ENCODE results near the gene SPATS2. TPM values are rescaled to one million over a fixed set of nuclear protein-coding genes. Genes with fewer than 3 reads are reported as not detected.
"Not testable (repeated sequence)": the region's sequence is repeated elsewhere in the genome, so short reads cannot be mapped to it uniquely, and the experiment has no call there.

The SPATS2 gene
- total RNA-seq, 8 experiments from 2014 or later = 14.9 to 39.9 (median 25.8) TPM

DNA sequence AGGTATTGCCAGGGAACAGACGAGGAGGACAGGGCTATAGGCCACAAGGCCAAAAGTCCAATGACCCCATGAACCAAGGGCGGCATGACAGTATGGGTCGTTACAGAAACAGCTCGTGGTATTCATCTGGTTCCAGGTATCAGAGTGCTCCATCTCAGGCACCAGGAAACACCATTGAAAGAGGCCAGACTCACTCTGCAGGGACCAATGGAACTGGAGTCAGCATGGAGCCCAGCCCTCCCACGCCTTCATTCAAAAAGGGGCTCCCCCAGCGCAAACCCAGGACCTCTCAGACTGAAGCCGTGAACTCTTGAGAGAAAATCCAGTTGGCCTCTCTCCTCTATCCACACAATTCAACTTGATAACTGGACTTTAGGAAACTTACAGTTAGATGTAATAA is 158.7 kb downstream of the SPATS2 start:
- in situ Hi-C loops (cut with MboI; ENCODE audit: low pct_unique_long_range_greater_than_20kb in 2 of 9, low sequenced_read_pairs in 9 of 9, unreplicated experiment in 9 of 9) = loop anchor here in 2 of 9 experiments (25.0 kb wide), 1 partner anchor 164 kb away; the partner anchor contains the start of gene SPATS2 (in 2 of the 2)
- no peak overlapping the region for H3K27ac ChIP-seq
- H3K4me3 ChIP-seq = no peak overlapping the region
- ATAC-seq (replicated peaks in 6 of 8) = no peak
- 76 to 100% (median 95%) methylated on average over 1 to 6 of the region's 7 CpGs; no CpG with 5 or more reads in 3 of the 10 experiments for WGBS, 10 experiments
- H3K4me1 ChIP-seq (replicated peaks in 1 of 2) = no peaks in the 10 kb centered on the region

DNA sequence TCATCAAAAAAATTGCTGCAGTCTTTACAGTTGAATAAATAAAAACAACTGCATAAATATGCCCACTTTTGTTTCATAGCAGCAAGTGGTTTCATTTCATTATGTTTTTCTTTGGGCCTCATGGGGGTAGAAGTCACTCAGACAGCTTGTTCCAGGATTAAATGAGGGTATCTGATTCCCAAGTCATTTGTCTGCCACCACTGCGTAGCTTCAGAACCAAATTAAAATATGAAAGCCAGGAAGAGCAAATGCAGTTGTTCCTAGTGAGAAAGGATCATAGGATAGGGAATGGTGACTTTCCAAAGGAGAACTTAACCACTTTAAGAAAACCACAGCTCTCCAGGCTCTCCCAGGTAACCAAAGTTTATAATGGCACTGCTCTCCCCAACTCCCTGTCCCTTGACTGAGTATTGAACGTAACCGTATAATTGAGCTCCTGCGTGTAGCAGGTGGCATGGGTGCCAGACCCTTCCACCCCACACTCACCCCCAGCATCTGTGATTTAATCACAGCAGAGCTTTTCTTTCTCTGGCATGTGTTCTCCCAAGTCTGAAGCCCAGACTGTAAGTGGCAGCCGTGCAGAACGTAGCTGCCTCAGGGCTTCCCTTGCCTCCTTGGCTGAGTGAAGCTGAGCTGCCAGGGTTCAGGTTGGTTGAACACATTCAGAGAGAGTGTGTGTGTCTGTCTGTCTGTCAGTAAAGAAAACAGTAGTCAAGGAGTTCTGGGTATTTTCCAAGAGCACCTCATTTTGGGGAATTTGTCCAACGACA is 160.3 kb downstream of the SPATS2 start:
- WGBS, 10 experiments = 20 to 100% (median 84%) methylated on average over 1 to 5 of the region's 7 CpGs; no CpG with 5 or more reads in 2 of the 10 experiments
- Histone ChIP-seq H3K27ac (no peak overlapping the region), H3K4me1 (replicated peaks in 1 of 2) (no peaks in the 10 kb centered on the region), H3K4me3 (no peak overlapping the region)
- in situ Hi-C loops (cut with MboI; ENCODE audit: low pct_unique_long_range_greater_than_20kb in 2 of 9, low sequenced_read_pairs in 9 of 9, unreplicated experiment in 9 of 9) = loop anchor here in 2 of 9 experiments (25.0 kb wide), 1 partner anchor 165 kb away; the partner anchor contains the start of gene SPATS2 (in 2 of the 2)
- ATAC-seq (replicated peaks in 6 of 8) = no peak

DNA sequence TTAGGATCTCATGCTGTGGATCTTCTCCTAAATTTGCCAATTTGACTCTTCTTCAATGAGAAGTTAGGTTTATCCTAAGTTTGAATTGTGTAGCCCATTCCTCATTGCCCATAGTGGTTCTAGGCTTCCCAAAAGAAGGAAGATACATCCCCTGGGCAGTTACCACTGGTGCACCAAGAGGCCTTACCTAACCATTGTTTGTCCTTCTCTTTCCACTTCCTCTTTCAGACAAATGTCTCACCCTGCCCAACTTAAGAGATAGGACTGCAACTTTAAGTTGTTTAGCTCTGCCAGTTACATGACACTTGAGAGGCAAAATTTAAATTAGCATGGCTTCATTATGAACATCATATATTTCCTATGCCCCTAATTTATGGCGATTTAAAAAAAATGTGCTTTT is 162.2 kb downstream of the SPATS2 start:
- in situ Hi-C loops (cut with MboI; ENCODE audit: low pct_unique_long_range_greater_than_20kb in 2 of 9, low sequenced_read_pairs in 9 of 9, unreplicated experiment in 9 of 9) = loop anchor here in 2 of 9 experiments (25.0 kb wide), 1 partner anchor 167 kb away; the partner anchor contains the start of gene SPATS2 (in 2 of the 2)
- no peak for ATAC-seq (replicated peaks in 6 of 8)
- Histone ChIP-seq H3K4me1 (replicated peaks in 1 of 2) (no peaks in the 10 kb centered on the region), H3K27ac (no peak overlapping the region), H3K4me3 (no peak overlapping the region)
- 40 to 100% (median 86%) methylated on average over 1 of the region's 1 CpG; no CpG with 5 or more reads in 5 of the 10 experiments for WGBS, 10 experiments

DNA sequence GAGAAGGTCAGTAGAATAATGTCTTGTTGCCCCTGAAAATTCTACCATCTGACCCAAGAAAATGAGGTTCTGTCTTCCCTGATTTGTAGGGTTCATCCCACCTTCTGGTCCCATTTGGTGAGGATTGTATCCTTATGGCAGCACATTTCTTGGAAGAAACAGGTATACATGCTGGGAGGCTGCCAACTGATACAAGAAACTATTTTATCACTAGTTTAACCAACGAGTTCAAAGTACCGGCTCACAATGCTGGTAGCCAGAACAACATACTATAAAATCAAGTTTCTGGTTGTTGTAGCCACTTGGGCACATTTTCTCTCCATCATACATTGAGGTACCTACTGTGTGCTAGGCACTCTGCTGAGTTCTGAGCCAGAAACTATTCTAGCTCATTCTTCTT is 164.5 kb downstream of the SPATS2 start:
- no peaks in the 10 kb centered on the region for H3K4me1 ChIP-seq (replicated peaks in 1 of 2)
- in situ Hi-C loops (cut with MboI; ENCODE audit: low pct_unique_long_range_greater_than_20kb in 2 of 9, low sequenced_read_pairs in 9 of 9, unreplicated experiment in 9 of 9) = loop anchor here in 2 of 9 experiments (25.0 kb wide), 1 partner anchor 169 kb away; the partner anchor contains the start of gene SPATS2 (in 2 of the 2)
- no peak overlapping the region for H3K27ac ChIP-seq
- H3K4me3 ChIP-seq = no peak overlapping the region
- ATAC-seq (replicated peaks in 6 of 8) = no peak
- WGBS, 10 experiments = 60 to 87% (median 76%) methylated on average over 1 to 2 of the region's 2 CpGs; no CpG with 5 or more reads in 1 of the 10 experiments

DNA sequence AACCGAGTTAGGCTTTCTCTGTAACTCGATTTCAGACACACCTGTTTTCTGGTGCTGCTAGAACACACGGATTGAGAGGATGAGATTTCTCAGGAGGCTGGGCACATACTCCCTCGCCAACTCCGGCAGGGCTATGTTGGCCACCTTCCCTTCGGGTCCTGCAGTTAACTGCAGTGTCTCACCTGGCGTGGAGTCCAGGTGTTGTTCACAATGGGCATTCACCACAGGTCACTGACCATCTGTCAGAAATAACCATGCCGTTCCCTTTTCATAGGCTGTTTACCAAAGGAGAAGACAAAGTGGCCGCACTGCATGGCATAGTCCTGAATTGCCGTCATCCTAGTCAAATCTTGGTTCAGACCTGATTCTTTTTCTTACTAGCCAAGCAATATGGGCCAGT is 166.1 kb downstream of the SPATS2 start:
- Histone ChIP-seq H3K4me1 (replicated peaks in 1 of 2) (peaks cover 4 to 5% of the 10 kb centered on the region in 2 donors), H3K4me3 (no peak overlapping the region), H3K27ac (no peak overlapping the region)
- ATAC-seq (replicated peaks in 6 of 8) = no peak
- in situ Hi-C loops (cut with MboI; ENCODE audit: low pct_unique_long_range_greater_than_20kb in 2 of 9, low sequenced_read_pairs in 9 of 9, unreplicated experiment in 9 of 9) = loop anchor here in 2 of 9 experiments (25.0 kb wide), 1 partner anchor 171 kb away; the partner anchor contains the start of gene SPATS2 (in 2 of the 2)
- 53 to 96% (median 77%) methylated on average over 2 to 8 of the region's 10 CpGs; no CpG with 5 or more reads in 2 of the 10 experiments for WGBS, 10 experiments

DNA sequence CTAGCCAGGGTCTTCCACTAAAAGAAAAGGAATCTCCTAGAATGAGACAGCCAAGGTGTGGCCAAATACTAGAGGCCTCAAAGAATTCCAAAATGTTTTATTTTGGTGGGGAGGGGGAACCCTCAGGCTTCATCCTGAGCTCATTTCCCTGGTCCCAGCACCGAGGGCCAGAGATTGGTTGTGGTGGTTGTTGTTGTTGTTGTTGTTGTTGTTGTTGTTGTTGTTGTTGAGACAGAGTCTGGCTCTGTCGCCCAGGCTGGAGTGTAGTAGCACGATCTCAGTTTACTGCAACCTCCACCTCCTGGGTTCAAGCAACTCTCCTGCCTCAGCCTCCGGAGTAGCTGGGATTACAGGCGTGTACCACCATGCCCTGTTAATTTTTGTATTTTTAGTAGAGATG is 166.9 kb downstream of the SPATS2 start:
- ATAC-seq (replicated peaks in 6 of 8); H3K4me3 ChIP-seq; H3K4me1 ChIP-seq (replicated peaks in 1 of 2); H3K27ac ChIP-seq: not testable (repeated sequence)
- in situ Hi-C loops (cut with MboI; ENCODE audit: low pct_unique_long_range_greater_than_20kb in 2 of 9, low sequenced_read_pairs in 9 of 9, unreplicated experiment in 9 of 9) = loop anchor here in 2 of 9 experiments (25.0 kb wide), 1 partner anchor 172 kb away; the partner anchor contains the start of gene SPATS2 (in 2 of the 2)
- WGBS, 10 experiments = 67 to 100% (median 93%) methylated on average over 1 to 3 of the region's 5 CpGs; no CpG with 5 or more reads in 6 of the 10 experiments

DNA sequence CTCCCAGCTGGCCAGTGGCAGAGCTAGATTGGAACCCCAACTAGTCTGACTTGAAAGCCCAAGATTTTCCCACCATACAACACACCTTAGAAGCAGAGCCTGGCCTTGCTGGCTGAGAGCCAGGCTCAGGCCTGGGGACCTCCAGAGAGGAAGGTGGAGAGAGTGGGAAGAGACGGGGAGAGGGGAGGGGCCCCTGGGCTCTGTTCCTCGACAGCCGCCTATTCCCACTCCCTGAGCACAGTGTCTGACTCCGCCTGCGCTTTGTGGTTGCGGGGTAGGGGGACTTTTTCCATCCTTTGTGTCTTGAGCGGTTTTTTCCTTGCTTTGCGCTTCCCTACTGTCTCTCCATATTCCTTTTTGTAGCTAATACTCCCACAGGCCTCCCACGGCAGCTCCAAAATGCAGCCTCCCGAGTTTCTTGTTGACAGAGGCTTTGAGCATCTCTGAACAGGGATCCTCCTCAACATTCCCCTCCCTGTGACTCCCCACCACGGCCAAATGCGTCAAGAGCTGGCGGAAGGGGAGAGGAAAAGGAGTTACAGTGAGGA is 167.5 kb downstream of the SPATS2 start:
- in situ Hi-C loops (cut with MboI; ENCODE audit: low pct_unique_long_range_greater_than_20kb in 2 of 9, low sequenced_read_pairs in 9 of 9, unreplicated experiment in 9 of 9) = loop anchor here in 2 of 9 experiments (25.0 kb wide), 1 partner anchor 173 kb away; the partner anchor contains the start of gene SPATS2 (in 2 of the 2)
- H3K4me3 ChIP-seq = no peak overlapping the region
- WGBS, 10 experiments = 33 to 87% (median 53%) methylated on average over 1 to 7 of the region's 13 CpGs; no CpG with 5 or more reads in 2 of the 10 experiments
- no peak for ATAC-seq (replicated peaks in 6 of 8)
- H3K27ac ChIP-seq = no peak overlapping the region
- peaks cover 5 to 10% of the 10 kb centered on the region in 2 donors for H3K4me1 ChIP-seq (replicated peaks in 1 of 2)

DNA sequence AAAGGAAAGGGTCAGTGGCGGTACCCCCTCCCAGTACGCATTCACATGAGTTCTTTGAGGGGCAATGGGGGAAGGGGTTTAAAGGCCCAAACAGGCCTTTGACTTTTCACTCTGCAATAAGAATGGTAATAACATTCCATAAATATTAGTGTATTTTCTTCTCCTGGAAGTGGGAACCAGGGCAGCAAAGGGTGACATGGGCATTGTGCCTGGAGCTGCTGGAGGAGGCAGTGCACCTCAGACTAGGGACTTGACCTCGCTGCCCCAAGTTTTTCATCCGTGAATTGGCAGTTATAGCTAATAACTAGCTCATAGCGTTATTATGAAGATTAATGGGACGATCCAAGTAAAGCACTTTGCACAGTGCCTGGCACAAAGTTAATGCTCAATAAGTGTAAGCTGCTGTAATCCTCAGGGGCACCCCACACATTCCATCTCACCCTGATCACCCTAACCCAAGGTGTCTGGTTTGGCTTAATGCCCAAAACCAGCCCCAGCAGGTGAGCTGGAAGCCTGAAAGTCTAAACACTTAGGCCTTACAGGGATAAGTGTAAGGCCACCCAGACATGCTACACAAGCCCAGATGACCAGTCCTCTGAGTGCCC is 168.8 kb downstream of the SPATS2 start:
- WGBS, 10 experiments = 76 to 100% (median 83%) methylated on average over 2 to 6 of the region's 6 CpGs; no CpG with 5 or more reads in 1 of the 10 experiments
- in situ Hi-C loops (cut with MboI; ENCODE audit: low pct_unique_long_range_greater_than_20kb in 2 of 9, low sequenced_read_pairs in 9 of 9, unreplicated experiment in 9 of 9) = loop anchor here in 2 of 9 experiments (25.0 kb wide), 1 partner anchor 174 kb away; the partner anchor contains the start of gene SPATS2 (in 2 of the 2)
- Histone ChIP-seq H3K4me3 (no peak overlapping the region), H3K27ac (no peak overlapping the region), H3K4me1 (replicated peaks in 1 of 2) (peaks cover 7 to 11% of the 10 kb centered on the region in 2 donors)
- no peak for ATAC-seq (replicated peaks in 6 of 8)

DNA sequence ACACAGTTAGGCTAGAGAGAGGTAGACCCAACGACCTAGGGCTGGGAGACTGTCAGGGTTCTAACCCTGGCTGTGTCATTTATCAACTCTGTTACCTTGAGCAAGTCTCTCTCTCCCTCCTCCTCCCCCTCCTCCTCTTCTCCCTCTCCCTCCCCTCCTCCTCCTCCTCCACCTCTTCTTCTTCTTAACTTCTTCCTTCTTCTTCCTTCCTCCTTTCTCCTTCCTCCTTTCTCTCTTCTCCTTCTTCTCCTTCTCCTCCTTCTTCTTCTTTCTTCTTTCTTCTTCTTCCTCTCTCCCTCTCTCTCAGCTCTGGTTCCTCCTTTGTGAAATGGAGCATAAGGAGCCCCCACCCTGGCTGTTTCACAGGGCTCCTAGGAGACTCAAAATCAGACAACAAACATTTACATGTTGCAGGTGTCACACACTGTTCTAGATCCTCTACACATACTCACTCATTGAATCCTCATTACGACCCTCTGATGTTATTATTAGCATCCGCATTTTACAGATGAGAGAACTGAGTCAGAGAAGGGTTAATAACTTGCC is 169.3 kb downstream of the SPATS2 start:
- no peak overlapping the region for H3K27ac ChIP-seq
- no peak for ATAC-seq (replicated peaks in 6 of 8)
- in situ Hi-C loops (cut with MboI; ENCODE audit: low pct_unique_long_range_greater_than_20kb in 2 of 9, low sequenced_read_pairs in 9 of 9, unreplicated experiment in 9 of 9) = loop anchor here in 2 of 9 experiments (25.0 kb wide), 1 partner anchor 174 kb away; the partner anchor contains the start of gene SPATS2 (in 2 of the 2)
- WGBS, 10 experiments = 38 to 92% (median 70%) methylated on average over 1 to 2 of the region's 3 CpGs; no CpG with 5 or more reads in 1 of the 10 experiments
- peaks cover 7 to 11% of the 10 kb centered on the region in 2 donors for H3K4me1 ChIP-seq (replicated peaks in 1 of 2)
- H3K4me3 ChIP-seq = no peak overlapping the region

DNA sequence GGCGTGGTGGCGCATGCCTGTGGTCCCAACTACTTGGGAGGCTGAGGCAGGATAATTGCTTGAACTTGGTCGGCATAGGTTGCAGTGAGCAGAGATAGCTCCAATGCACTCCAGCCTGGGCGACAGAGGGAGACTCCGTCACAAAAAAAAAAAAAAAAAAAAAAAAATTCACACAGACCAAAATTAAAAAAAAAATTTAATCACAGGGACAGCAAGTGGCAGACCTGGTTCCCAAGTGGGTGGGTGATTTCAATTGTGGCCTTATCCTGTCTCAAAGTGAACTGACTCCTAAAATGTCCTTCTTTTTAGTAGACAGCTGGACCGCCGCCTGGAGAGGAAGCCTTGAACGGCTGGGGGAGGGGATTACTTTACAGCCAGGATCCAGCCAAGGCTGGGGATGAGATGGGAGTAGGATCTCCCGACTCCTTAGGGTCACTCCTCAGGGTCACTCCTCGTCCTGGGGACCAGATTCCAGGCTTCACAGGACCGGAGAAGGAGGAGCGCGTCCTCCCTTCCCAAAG is 170.0 kb downstream of the SPATS2 start:
- in situ Hi-C loops (cut with MboI; ENCODE audit: low pct_unique_long_range_greater_than_20kb in 2 of 9, low sequenced_read_pairs in 9 of 9, unreplicated experiment in 9 of 9) = loop anchor here in 2 of 9 experiments (25.0 kb wide), 1 partner anchor 175 kb away; the partner anchor contains the start of gene SPATS2 (in 2 of the 2)
- Histone ChIP-seq H3K4me1 (replicated peaks in 1 of 2) (peaks cover 7 to 11% of the 10 kb centered on the region in 2 donors), H3K27ac (no peak overlapping the region), H3K4me3 (peak overlapping the region; percentile 35 to 42 (median 41))
- 7 to 67% (median 32%) methylated on average over 1 to 7 of the region's 13 CpGs for WGBS, 10 experiments
- no peak for ATAC-seq (replicated peaks in 6 of 8)

DNA sequence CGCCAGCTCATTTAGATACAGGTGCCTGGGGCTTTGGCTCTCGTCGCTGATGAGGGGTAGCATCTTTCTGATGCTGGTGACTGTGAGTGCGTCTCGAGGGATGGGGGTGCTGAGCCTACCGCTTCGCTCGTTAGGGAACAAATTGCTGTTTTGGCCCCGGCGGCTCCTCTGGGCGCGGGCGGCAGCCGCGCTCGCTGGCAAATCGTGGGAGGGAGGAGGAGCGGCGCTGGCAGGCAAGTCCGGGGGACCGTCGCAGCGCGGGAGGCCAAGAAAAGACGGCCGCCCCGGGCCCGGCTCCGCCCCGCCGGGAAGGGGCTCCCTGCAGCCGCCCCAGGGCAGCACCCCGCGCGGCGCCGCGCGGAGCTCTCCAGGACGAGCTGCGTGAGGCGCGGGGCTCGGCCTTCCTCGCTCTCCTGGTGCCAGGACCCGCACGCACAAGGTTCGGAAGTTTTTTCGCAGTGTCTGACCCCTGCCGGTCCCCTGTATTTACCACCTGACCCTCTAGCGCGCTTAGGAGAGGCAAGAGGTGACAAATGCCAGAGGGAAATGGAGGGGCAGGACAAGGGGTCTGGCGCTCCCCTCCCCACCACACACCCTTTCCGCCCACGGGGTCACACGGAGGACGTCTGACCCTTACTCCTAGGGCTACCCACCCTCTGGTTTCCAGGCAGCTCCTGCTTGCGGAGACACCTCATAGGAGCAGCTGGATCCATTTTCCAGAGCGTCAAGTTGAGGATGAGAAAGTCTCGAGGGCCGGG is 170.7 kb downstream of the SPATS2 start:
- H3K4me3 ChIP-seq = peak overlapping the region; percentile 35 to 42 (median 41)
- in situ Hi-C loops (cut with MboI; ENCODE audit: low pct_unique_long_range_greater_than_20kb in 2 of 9, low sequenced_read_pairs in 9 of 9, unreplicated experiment in 9 of 9) = loop anchor here in 2 of 9 experiments (25.0 kb wide), 1 partner anchor 176 kb away; the partner anchor contains the start of gene SPATS2 (in 2 of the 2)
- no peak overlapping the region for H3K27ac ChIP-seq
- ATAC-seq (replicated peaks in 6 of 8) = peak; percentile 4 to 29 (median 8)
- 0 to 20% (median 0%) methylated on average over 1 to 15 of the region's 61 CpGs; no CpG with 5 or more reads in 5 of the 10 experiments for WGBS, 10 experiments
- H3K4me1 ChIP-seq (replicated peaks in 1 of 2) = peaks cover 7 to 11% of the 10 kb centered on the region in 2 donors
